ENCODE measurements around the gene GNL2.

The GNL2 gene

DNA sequence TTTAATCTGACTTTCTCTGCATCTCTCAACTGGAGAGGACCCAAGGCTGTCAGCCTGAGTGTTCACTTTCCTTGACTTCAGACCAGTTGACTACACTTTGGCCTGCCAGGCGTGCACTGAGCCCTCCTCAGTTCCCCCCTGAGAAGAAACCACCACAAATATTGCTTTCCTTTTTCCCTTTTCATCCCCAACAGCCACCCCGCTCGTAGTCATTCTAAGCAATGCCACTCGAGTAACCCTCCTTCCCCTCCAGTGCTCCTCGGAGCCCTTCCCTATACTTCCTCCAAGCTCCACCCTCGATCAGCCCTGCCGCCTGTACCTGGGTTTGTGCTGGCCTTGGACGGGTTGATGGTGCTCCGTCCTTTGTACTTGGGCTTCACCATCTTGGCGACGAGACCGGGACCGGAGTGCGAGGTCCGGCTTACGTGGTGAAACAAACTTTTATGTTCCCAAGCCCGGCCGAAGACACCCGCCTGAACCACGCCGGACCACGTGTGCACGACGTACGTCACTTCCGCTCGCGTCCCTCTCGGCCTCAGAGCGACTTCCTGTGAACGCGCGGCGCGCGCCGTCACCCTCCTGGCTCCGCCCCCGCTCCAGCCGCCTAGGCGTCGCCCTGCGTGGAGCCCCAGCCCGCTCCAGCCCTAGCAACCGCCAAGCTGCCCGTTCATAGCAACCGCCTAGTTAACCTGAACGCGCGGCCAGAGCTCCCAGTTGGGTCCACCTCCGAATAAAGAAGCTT lies at the start of gene GNL2:
Gene GNL2, minus strand, starts transcription at position 498 of the 742 bp plus-strand sequence. Its CDS starts 115 bp downstream, at position 383.
- DNase-seq: peak; percentile 97

DNA sequence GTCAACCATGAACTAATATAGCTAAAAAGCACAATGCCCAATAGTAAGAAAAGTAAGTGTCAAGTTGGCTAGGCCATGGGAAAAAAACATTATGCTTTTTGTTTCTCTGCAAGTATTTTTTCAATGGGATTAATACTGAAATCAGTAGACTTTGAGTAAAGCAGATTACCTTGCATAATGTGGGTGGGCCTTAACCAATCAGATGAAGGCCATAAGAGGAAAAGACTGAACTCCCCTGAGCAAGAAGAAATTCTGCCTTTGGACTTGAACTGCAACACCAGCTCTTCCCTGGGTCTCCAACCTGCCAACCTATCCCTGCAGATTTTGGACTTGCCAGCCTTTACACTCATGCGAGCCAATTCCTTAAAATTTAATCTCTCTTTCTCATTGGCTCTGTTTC lies 45.3 kb upstream of the GNL2 start:
- DNase-seq: no peak

DNA sequence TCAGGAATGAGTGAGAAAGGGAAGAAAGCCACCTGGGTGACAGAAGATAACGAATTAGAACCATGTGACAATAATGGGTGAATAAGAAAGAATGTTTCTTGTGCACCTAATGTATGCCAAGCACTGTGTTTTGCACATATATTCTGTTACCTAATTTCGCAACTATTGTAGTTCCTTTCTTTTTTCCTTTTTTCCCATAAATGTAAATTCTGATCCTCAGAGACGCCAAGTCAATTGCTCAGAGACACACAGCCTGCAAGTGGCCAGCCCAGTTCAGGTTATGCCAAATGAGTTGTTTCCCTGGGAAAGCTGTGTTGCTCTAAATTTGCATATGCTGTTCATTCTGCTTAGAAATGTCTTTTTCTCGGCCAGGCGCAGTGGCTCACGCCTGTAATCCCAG lies 40.7 kb upstream of the GNL2 start:
- no peak for DNase-seq

DNA sequence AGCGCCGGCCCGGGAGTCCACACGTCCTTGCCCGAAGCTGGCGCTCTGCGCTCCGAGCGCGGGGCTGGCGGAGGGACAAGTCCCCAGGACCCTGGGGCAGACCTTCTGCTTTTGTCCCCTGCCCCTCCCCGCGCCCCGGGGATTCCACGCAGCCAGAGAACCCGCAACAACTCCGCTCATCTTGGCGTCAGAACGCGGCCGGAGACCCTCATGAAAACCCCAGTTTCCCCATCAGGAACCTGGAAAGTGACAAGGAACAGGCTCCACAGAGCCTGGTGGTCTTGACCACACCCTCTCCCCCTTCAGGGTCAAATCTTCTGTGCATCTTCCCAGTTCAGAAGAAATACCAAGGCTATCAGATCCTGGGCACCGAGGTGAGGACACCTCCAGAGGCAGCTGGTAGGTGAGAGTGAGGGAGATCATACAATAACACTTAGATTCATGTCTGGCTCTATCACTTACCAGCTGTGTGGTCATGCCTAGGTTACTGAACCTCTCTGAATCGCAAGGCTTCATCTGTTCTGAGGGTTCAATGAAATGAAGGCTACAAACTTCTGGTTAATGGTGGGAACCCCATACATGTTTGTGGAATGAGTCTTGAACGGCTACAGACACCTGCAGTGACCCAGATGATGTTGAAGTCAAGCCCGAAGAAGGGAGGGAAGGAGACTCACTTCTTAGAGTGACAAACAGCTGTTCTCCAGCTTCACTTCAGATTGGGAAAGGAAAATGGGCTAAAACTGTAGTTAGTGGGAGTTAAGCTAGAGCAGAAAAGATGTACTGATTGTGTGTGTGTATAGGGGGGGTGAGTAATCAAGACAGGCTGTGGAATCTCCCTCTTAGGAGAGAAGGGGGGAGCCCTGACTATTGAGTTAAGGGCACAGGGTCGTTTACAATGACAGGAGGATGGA lies 39.5 kb upstream of the GNL2 start:
- no peak for DNase-seq

DNA sequence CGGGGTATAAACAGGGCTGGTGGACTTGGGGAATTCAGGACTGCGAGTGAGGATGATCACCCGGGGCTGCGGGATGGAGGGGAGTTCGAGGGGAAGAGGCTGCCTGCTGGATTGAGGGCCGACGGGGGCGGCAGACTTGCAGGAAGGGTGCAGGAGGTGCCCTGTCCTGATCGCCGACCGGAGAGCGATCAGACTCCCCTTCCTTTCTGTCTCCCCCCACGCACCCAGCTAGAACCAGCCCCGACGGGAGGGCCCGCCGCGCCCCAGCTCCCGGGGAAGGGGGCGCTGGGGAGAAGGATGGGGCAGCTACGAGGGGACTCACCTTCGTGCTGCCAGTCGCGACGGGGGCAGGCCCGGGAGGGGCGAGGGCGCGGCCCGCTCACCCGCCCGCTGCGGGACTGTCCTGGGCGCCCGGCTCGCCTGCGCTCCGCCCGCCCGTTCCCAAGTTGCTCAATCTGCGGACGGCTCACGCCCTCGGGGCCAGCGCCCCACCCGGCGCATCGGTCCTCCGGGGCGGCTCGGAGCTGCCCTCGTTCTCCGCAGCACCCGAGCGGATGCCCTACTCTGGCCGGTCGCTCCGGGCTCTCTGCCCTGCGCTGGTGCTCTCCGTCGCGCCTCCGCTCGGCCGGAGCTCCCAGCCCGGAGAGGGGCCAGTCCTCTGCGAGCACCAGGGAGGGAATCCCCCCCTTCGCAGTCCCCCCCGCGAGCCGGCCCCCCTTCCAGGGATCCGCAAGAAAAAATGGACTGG lies 38.7 kb upstream of the GNL2 start, which contains the start of gene RSPO1:
Gene RSPO1, minus strand, starts transcription at position 649 of the 748 bp plus-strand sequence. CDS start 5,231 bp downstream, outside the sequence.
- DNase-seq: peak; percentile 29

DNA sequence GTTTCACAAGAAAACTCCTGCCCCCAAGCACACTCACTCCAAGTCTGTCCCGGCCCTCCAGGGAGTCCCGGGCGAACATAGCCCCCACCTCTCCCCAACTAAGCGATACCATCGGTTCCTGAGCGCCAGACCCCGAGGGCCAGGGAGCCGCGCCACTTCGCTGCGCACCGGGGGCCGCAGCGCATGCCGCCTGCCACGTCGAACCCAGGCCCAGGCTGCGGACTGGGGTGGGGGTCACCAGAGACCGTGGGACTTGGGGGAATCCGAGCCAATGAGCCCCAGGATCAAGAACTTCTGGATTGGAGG lies 38.2 kb upstream of the GNL2 start:
- DNase-seq: no peak

DNA sequence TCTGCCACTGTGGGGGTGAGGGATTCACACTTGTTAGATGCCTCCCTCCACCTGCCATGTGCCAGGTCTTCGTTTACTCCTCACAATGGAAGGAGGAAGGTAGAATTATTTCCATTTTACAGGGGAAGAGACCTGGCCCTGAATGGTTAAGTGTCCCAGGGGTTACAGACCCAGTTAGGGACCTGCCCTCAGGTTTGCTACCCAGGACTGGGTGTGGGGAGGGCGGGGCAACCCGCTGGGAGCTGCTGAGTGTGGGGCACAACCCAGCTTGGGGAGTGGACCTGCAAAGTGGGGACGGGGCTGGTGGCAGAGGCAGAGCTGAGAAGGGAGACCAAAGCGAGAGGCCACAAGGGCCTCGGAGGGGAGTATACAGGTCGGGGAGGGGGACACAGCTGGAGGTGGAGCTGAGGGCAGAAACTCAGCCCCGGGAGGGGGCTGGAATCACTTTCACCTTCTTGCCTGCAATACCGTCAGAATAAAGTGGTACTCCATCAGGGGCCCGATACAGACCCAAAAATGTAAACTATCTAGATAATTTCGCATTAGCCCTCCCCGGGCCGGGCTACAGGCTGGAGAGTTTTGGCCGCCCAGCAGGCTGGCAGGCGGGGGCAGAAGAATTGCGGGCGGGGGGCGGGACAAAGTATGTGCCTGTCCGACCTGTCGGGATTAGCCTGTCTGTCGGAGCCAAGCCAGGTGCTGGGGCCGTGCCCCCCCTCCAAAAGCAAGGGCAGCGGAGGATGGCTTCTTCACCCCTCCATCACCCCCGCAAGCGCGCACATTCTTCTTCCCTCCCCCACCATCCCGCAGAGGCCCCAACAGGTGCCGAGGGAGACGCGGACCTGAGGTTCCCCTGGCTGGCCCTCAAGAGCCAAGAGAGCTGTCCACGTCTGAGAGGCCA lies 37.6 kb upstream of the GNL2 start:
- DNase-seq: no peak

DNA sequence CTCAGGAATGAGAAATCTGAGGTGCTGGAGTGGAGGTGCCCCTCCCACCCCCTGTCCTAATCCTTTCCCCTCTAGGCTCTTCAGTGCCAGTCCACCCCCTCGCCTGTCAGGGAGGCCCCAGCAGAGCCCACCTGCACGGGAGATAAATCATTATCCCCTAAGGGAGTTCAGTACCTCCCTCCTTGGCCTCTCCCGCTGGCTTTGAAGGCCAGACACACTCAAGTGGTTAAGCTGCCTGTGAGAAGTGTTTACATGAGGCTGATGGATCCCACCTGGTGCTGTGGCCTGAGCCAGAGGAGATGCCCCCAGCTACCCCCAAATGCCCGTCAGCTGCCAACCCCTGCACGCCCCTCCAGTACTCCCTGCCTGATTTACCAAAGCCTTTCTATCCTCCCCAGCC lies 35.3 kb upstream of the GNL2 start:
- no peak for DNase-seq

DNA sequence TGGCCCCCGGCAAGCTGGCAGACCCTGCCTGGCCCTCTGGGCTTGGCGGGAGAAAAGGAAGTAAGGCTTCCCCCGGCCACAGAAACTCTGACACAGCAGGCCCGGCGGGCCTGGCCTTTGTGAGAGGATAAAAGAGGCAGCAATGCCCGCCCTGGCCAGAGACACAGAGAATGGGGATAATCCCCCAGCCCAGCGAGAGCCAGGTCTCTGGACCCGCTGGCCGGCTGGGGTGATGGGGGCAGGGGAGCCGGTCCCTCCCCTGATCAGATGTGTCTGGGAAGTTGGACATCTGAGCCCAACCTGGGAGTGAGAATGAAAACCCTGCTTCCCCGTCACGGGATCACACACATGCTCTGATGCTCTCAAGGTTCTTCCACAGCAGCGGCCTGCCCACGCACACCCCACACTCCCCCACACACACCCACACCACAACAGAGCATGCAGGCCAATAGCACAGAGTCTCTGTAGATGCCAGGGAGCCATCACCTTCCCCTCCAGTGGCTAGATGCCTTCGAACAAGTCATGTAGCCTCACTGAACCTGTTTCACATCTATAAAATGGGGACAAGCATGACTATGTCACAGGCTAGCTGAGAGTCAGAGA lies 34.8 kb upstream of the GNL2 start:
- DNase-seq: no peak

DNA sequence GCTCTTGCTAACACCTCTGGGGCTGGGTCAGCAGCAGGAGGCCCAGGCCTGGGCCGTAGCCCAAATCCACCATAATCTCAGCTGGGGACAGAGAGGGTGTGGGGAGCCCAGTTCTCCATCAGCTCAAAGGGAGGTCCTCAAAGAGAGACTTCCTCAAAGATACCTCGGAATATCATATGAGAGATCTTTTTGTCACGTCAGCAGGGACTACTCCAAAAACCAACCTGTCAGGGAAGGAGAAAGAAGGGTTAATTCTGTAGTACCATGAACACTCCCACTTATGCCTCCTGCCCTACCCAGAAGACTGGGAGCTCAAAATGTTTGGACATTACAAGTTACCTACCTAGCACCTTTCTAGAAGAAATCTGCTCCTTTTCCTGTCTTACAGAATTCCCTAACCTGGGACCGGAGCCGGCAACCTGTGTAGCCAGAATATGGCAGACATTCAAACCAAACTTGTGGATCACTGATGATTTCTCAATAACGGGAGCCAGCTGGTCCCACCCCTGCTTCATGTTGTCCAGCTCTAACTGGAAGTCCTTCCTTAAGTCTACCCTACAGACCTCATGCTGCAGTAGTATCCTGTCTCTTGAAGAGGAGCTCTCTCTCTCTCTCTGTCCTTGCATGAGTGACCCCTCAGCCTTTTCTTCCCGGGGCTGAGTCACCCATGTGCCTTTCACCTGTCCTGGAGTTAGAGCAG lies 34.1 kb upstream of the GNL2 start:
- DNase-seq: no peak

DNA sequence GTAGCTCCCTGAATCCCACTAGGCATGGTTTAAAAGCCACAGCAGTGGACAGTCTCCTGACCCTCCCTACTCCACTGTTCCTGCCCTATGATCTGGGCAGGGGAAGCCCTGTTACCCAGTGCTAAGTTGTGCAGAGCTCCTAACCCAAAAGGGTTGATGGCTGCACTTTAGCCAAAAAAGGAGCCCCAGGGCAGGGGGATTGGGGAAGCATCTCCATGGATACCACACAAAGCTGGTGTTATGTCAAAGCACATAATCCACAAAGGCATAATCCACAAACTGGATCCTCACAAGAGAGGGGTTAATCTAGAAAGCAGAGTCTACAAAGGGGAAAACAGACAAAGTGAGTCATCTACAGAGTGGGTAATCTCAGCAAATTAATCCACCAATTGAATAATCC lies 33.3 kb upstream of the GNL2 start:
- no peak for DNase-seq

DNA sequence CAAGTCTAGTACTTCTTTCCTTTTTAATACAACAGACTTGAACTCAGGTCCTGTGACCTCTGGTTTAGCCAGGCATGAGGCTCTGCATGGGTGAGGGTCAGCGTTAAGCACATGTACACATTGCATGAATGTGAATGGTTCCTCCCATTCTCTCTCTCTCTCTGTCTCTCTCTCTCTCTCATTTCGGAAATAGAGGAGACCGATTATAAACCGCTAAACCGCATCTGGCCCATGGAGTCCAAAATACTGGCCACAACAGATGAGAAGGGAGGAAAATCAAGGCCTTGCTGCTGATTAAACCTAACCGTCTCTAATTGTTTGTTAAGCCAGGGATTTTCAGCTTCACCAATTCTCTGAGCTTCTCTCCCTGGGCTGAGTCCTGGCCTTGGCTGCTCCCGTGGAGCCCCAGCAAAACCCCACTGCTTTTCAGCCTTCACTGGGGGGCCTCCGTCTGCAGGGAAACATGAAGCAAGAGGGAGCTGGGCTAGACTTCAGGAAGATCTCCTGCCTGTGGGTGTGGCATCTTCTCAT lies 32.4 kb upstream of the GNL2 start:
- DNase-seq: no peak

DNA sequence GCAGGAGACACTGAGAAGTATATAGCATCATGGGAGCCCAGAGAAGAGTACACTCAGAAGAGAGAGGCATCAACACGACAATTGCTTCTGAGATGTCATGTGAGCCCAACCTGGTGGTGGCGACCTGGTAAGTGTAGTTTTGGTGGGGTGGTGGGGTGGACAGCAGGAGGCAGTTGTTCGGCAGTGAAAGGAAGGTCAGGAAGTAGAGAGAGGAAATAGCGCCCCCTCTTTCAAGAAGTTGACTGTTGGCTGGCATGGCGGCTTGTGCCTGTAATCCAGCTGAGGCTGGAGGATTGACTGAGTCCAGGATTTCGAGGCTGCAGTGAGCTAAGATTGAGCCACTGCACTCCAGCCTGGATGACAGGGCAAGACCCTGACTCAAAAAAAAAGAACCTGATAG lies 26.4 kb upstream of the GNL2 start:
- DNase-seq: no peak

DNA sequence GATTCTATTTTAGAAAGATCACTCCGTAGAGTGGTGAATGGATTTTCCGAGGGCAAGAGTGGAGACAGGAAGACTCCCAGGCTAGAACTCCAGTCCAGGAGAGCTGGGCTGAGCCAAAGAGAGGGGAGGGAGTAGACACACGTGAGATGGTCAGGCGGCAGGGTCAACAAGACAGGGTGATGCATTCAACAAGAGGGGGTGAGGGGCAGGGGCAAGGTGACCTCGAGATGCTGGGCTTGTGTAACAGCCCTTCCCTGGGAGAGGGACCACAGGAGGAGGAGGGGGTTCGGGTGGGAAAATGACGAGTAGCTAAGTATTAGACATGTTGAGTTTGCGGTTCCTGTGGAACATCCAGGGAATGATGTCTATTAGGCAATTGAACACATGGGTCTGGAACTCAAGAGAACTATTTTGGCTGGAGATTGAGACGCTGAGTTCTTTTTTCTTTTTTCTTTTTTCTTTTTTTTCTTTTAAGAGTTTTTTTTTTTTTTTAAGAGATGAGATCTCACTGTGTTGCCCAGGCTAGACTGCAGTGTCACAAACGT lies 25.7 kb upstream of the GNL2 start:
- DNase-seq: no peak

DNA sequence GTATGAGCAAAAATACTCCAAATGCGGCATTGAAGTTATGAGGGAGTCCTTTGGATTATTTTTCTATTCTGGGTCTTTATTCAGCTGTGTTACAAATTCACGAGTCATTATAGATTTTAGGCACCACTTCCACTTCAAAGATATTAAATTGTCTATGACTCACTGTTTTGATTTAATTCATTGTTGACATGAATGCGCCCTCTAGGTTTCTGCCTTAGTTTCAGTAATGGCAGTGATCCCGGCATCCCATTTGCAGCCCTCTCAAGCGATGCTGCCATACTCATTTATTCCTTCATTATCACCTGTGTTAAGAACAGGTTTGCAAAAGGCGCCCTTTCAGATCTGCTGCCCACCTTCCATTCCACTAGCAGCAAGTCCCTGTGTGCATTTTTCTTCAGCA lies 25.0 kb upstream of the GNL2 start:
- no peak for DNase-seq

DNA sequence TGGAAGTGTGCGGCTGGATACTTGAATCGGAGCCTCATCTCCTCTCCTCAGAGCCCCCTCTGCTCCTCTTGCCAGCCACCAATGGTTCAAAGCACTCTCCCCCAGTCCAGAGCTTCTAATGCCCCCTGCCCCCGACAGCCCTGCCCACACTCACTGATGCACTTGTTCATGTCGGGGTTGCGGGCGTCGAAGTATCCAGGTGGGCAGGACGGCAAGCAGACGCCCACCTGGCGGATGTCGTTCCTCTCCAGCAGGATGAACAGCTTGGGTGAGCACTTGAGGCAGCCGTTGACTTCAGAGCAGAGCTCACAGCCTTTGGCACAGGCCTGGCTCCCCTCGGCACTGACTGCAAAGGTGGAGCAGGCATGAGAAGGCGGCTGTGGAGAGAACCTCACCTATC lies 20.6 kb upstream of the GNL2 start:
- DNase-seq: no peak

DNA sequence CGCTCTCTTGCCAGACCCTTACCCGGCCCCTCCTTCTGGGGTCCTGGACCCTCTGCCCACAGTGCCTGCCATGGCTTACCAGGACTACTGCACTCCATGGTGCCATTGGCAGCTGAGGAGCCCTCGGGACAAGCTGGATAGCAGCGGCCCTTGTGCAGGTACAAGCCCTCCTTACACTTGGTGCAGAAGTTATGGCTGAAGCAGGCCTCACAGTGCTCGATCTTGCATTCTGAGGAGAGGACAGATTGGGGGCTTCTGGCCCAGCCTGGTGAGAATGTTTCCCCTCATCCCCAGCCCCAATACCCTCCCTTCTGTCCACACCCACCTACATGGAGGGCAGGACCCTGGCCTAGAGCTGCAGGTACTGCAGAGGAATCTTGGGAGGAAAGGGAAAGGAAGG lies 18.4 kb upstream of the GNL2 start:
- no peak for DNase-seq

DNA sequence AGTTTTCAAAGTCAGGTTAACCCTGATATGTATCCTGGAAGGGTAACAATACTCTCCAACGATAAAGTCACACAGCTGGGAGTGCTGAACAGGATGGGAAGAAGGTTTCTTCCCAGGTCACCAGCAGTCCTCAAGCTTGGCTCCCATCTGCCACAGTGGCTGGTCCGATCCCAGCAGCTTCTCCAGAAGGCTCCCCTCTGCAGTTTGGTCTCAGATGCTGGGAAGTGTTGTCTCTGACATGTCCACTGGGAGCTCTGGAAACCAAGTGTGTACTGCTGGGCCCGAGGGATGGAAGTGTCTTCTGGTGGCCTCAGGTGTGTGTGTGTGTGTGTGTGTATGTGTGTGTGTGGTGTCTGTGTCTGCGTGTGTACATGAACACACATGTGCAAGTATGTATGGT lies 16.4 kb upstream of the GNL2 start:
- DNase-seq: no peak

DNA sequence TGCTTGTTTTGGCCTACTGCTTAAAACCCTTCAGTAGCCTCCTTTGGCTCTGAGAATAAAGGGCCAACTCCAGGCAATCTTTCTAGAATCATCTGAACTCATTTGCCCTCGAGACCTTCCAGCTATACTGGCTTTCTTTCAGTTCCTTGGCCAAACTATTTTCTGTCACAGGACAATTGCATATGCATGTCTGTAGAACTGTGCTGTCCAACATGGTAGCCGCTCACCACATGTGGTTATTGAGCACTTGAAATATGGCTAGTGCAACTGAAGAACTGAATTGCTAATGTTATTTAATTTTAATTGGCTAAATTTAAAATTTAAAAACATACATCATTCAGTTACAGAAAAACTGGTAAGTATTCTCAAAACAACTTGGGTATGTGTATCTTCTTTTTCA lies 14.3 kb upstream of the GNL2 start:
- DNase-seq: no peak

DNA sequence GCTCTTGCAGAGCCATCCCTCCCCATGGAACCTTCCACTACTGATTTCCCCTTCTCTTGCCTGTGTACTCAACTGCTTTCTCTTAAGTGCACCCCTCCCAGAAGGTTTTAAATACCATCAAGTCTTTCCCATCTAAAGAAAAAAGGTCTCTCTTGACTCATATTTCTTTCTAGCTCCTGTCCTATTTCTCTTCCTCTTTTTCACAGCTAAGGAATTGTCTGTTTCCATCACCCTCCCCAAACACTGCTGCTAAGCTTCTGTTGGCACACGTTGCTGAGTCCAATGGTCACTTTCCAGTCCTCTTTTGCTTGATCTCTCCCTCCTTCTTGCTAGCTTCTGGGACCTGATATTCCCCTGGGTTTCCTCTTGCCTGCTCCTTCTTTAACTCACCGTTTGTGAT lies 13.3 kb upstream of the GNL2 start:
- DNase-seq: no peak

All from NCI-H526 treated with DMSO at 0.1 percent for 48 hours (cell line).